Neutrophil (primary cell): ENCODE results near the gene NOD2.
A peak's percentile ranks its signal among the peaks of the same experiment; 100 is the strongest.

Source experiments
- H3K27ac ChIP-seq: fragments of 200-600 bp; sonication (generic); 2 replicates; pipeline ENCODE4 v1.5.1; 2016; ENCODE audit warnings: mild to moderate bottlenecking, moderate library complexity
- H3K27me3 ChIP-seq: fragments of 200-600 bp; sonication (generic); 2 replicates; pipeline ENCODE4 v1.6.0; 2016; ENCODE audit warnings: mild to moderate bottlenecking
- H3K36me3 ChIP-seq: fragments of 200-600 bp; sonication (generic); 2 replicates; pipeline ENCODE4 v1.5.1; 2017
- H3K4me1 ChIP-seq, 2 experiments: fragments of 200-600 bp in 1 of 2; sonication (generic) in 1 of 2; 1 replicate in 1 of 2; 2 replicates in 1 of 2; pipeline versions ENCODE4 v1.5.1 to v1.6.1; 2013 to 2016; ENCODE audit warnings: low read depth in 1 of 2, low read length in 1 of 2, mild to moderate bottlenecking in 1 of 2, moderate library complexity in 1 of 2; ENCODE audit not compliant: control insufficient read depth in 1 of 2, insufficient read depth in 1 of 2
- H3K4me3 ChIP-seq, 2 experiments: fragments of 200-600 bp in 1 of 2; sonication (generic) in 1 of 2; 1 replicate in 1 of 2; 2 replicates in 1 of 2; pipeline ENCODE4 v1.5.1; 2013 to 2016; ENCODE audit warnings: low read depth in 1 of 2, low read length in 1 of 2, mild to moderate bottlenecking in 1 of 2, moderate library complexity in 1 of 2
- H3K9me3 ChIP-seq: fragments of 200-600 bp; sonication (generic); 2 replicates; pipeline ENCODE4 v1.5.1; 2016
- TF ChIP-seq, protein P1 (sequence below): fragments of 200-600 bp; sonication (generic); IDR thresholded peaks from 2 replicates; pipeline ENCODE4 v1.5.1; 2016; ENCODE audit warnings: antibody characterized with exemption

NOD2 gene

GRCh38 chr16:50751528-50751927, 58.1 kb downstream of the NOD2 start:
- Histone ChIP-seq H3K36me3 (peaks cover 69% of the 10 kb centered on the region), H3K27me3 (no peaks in the 10 kb centered on the region), H3K27ac (peak overlapping the region; percentile 36), H3K4me3 (no peak overlapping the region), H3K4me1 (peaks cover 12 to 25% of the 10 kb centered on the region in 2 experiments), H3K9me3 (no peaks in the 10 kb centered on the region)
- TF ChIP-seq, protein P1, sequence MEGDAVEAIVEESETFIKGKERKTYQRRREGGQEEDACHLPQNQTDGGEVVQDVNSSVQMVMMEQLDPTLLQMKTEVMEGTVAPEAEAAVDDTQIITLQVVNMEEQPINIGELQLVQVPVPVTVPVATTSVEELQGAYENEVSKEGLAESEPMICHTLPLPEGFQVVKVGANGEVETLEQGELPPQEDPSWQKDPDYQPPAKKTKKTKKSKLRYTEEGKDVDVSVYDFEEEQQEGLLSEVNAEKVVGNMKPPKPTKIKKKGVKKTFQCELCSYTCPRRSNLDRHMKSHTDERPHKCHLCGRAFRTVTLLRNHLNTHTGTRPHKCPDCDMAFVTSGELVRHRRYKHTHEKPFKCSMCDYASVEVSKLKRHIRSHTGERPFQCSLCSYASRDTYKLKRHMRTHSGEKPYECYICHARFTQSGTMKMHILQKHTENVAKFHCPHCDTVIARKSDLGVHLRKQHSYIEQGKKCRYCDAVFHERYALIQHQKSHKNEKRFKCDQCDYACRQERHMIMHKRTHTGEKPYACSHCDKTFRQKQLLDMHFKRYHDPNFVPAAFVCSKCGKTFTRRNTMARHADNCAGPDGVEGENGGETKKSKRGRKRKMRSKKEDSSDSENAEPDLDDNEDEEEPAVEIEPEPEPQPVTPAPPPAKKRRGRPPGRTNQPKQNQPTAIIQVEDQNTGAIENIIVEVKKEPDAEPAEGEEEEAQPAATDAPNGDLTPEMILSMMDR, result no peak

- Histone ChIP-seq H3K27ac (no peak overlapping the region), H3K4me1 (peaks cover 7 to 14% of the 10 kb centered on the region in 2 experiments), H3K9me3 (no peaks in the 10 kb centered on the region), H3K4me3 (no peak overlapping the region), H3K36me3 (peaks cover 75% of the 10 kb centered on the region), H3K27me3 (no peaks in the 10 kb centered on the region)
- TF ChIP-seq, protein P1, result no peak
These were observed 59.2 kb downstream of the NOD2 start for GRCh38 chr16:50752471-50753235.

DNA sequence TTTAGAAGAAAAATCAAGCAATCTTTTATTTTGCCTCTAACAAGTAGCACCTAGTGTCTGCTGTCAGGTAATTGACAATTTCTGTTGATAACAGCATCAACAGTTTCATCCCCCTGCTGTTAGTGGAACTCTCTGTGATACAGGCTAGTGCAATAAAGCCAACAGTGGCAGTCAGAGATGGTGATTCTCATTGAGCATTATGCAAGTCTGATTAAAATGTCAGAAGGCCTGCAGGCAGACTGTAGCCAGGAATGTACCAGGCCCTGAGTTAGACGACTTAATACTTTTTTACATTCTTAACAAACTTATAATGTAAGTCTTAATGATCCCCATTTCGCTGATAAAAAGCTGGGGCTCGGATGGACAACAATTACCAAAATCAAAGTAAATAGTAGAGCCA, 63.1 kb downstream of the NOD2 start:
- Histone ChIP-seq H3K27me3 (no peaks in the 10 kb centered on the region), H3K4me3 (no peak overlapping the region), H3K36me3 (peaks cover 70% of the 10 kb centered on the region), H3K4me1 (peaks cover 1 to 2% of the 10 kb centered on the region in 2 experiments), H3K27ac (no peak overlapping the region), H3K9me3 (no peaks in the 10 kb centered on the region)
- TF ChIP-seq, protein P1, result no peak

DNA sequence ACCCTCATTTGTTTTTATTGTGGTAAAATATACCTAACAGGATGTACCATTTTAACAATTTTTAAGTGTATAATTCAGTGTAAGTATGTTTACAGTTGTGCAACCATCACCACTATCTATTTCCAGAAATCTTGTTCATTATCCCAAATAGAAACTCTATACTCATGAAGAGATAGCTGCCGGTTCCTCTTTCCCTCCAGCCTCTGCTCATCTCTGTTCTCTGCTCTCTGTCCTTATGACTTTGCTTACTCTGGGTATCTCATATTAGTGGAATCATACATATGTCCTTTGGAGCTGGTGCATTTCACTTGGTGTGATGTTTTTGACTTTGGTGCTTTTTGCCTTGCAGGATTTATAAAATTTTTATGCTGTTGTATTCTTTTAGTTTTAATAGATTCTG, 67.9 kb downstream of the NOD2 start:
- no peak overlapping the region for H3K4me3 ChIP-seq
- no peaks in the 10 kb centered on the region for H3K4me1 ChIP-seq

DNA sequence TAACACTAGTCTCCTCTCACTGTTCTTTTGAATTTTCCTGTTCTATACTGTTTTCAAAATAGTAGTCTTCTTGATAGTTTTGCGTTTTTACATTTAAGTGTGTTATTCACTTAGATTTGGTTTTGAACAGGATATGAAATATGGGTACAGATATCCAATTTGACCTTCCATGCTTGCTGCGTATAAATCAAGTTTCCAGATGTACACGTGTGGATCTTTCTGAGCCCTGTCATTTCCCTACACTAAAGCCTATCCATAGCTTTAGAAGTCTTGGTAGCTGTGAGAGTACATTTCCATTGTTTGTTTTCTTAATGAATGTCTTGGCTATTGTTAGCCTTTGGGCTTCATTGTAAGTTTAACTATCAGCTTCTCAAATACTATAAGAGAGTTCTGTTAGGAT, 68.8 kb downstream of the NOD2 start:
- Histone ChIP-seq H3K27ac (no peak overlapping the region), H3K4me1 (no peaks in the 10 kb centered on the region), H3K27me3 (no peaks in the 10 kb centered on the region), H3K36me3 (peaks cover 45% of the 10 kb centered on the region), H3K9me3 (no peaks in the 10 kb centered on the region), H3K4me3 (no peak overlapping the region)
- TF ChIP-seq, protein P1, result no peak

More for the DNA sequence above, 67.9 kb downstream of the NOD2 start:
- H3K9me3 ChIP-seq, result no peaks in the 10 kb centered on the region
- peaks cover 50% of the 10 kb centered on the region for H3K36me3 ChIP-seq
- TF ChIP-seq, protein P1, result no peak
- H3K27me3 ChIP-seq, result no peaks in the 10 kb centered on the region
- H3K27ac ChIP-seq, result no peak overlapping the region
